Endometrium (tissue), 2 donors: Measurements from ENCODE around the gene THYN1.
A peak's percentile ranks its signal among the peaks of the same experiment; 100 is the strongest.
"Not testable (repeated sequence)": the region's sequence is repeated elsewhere in the genome, so short reads cannot be mapped to it uniquely, and the experiment has no call there.

Experiments used
- FAIRE-seq: peaks from 2 replicates; lab custom pipeline; 2012; peaks lifted over from hg19 to GRCh38; lab: Jason Lieb, UNC
- donor health status: control.
- donor health status: control.

THYN1 gene

GRCh38 chr11:134253188-134253993, at the start of gene THYN1, which contains the start of gene ACAD8:
Gene THYN1, minus strand, starts transcription at chr11:134253352. Its CDS starts 470 bp downstream, at chr11:134252882.
Gene ACAD8, plus strand, starts transcription at chr11:134253568. Its CDS starts 33 bp downstream, at chr11:134253601.
- peak; percentile 93 for FAIRE-seq

GRCh38 chr11:134294664-134295063, 41.5 kb upstream of the THYN1 start:
- no peak for FAIRE-seq

GRCh38 chr11:134293119-134294113, 40.3 kb upstream of the THYN1 start:
- FAIRE-seq, result no peak

- no peak for FAIRE-seq
These were observed 39.5 kb upstream of the THYN1 start for GRCh38 chr11:134292661-134293060.

GRCh38 chr11:134291196-134291595, 38.0 kb upstream of the THYN1 start:
- no peak for FAIRE-seq

GRCh38 chr11:134290646-134291045, 37.5 kb upstream of the THYN1 start:
- no peak for FAIRE-seq

GRCh38 chr11:134289789-134290188, 36.6 kb upstream of the THYN1 start:
- FAIRE-seq, result no peak

GRCh38 chr11:134289167-134289566, 36.0 kb upstream of the THYN1 start:
- no peak for FAIRE-seq

- FAIRE-seq, result no peak
These were observed 35.3 kb upstream of the THYN1 start for GRCh38 chr11:134288486-134288885.

- FAIRE-seq, result no peak
These were observed 34.4 kb upstream of the THYN1 start for GRCh38 chr11:134287561-134287960.

GRCh38 chr11:134284349-134284748, 31.2 kb upstream of the THYN1 start:
- not testable (repeated sequence) for FAIRE-seq

- FAIRE-seq, result no peak
These were observed 30.5 kb upstream of the THYN1 start for GRCh38 chr11:134283461-134284230.

- no peak for FAIRE-seq
These were observed 29.2 kb upstream of the THYN1 start for GRCh38 chr11:134282121-134283045.

- not testable (repeated sequence) for FAIRE-seq
These were observed 28.5 kb upstream of the THYN1 start for GRCh38 chr11:134281635-134282034.

GRCh38 chr11:134278356-134278755, 25.2 kb upstream of the THYN1 start:
- FAIRE-seq, result no peak

- FAIRE-seq, result no peak
These were observed 24.2 kb upstream of the THYN1 start for GRCh38 chr11:134277183-134278001.

GRCh38 chr11:134276396-134277182, 23.4 kb upstream of the THYN1 start:
- FAIRE-seq, result no peak

- no peak for FAIRE-seq
These were observed 22.6 kb upstream of the THYN1 start, which contains the start of gene GLB1L3 for GRCh38 chr11:134275534-134276395. Gene GLB1L3, plus strand, starts transcription at chr11:134276379. Its CDS starts 362 bp downstream, at chr11:134276741.
